ENCODE measurements around the gene TEC. TPM values are rescaled to one million over a fixed set of nuclear protein-coding genes. Genes with fewer than 3 reads are reported as not detected.

Gene TEC
- polyA plus RNA-seq, 1 of the 3 experiments (the other 2 are of a cell fraction): 0.85 TPM

- no peak for TF ChIP-seq USF1 (IDR thresholded peaks at IDR 0.05; ENCODE audit: borderline replicate concordance, low read depth)
- no peak for TF ChIP-seq GABPA (IDR thresholded peaks at IDR 0.05; ENCODE audit: low read depth)
- TF ChIP-seq NRF1 (IDR thresholded peaks at IDR 0.05; ENCODE audit: low read depth, low read length): no peak
These were observed 119.7 kb downstream of the TEC start (continued) for GRCh38 chr4:48149827-48150370.

GRCh38 chr4:48147621-48148020 is 122.0 kb downstream of the TEC start:
- 93% methylated on average over 1 of the region's 1 CpG for WGBS (ENCODE audit: low lambda C conversion rate)
- no peak for DNase-seq
- H2AFZ ChIP-seq (ENCODE audit: low read depth): no peak overlapping the region
- H3K9me2 ChIP-seq: no peaks in the 10 kb centered on the region
- H3F3A ChIP-seq (replicated peaks; ENCODE audit: insufficient read depth): no peaks in the 10 kb centered on the region
- no peaks in the 10 kb centered on the region for H4K20me1 ChIP-seq (ENCODE audit: insufficient read depth)
- no peaks in the 10 kb centered on the region for H3K36me3 ChIP-seq (replicated peaks in 1 of 2; ENCODE audit: control insufficient read depth in 1 of 2, insufficient read depth in 2 of 2, low read length in 1 of 2)
- ChIA-PET POLR2A (no interaction called here), CTCF (no interaction called here)
- no peak overlapping the region for H3K9ac ChIP-seq
- H3K27me3 ChIP-seq (ENCODE audit: insufficient read depth): no peaks in the 10 kb centered on the region
- H3K4me2 ChIP-seq: no peak overlapping the region
- H3K4me1 ChIP-seq (ENCODE audit: control insufficient read depth in 1 of 2, insufficient read depth in 2 of 2, low read depth in 1 of 2, low read length in 1 of 2): no peaks in the 10 kb centered on the region
- no peak overlapping the region for H3K27ac ChIP-seq (ENCODE audit: low read depth in 2 of 2, low read length in 1 of 2)
- no peaks in the 10 kb centered on the region for H3K79me2 ChIP-seq (ENCODE audit: insufficient read depth)
- H3K4me3 ChIP-seq (ENCODE audit: low read depth in 2 of 2, low read length in 1 of 2): no peak overlapping the region
- TF ChIP-seq FOSL2 (IDR thresholded peaks at IDR 0.05; ENCODE audit: borderline replicate concordance, low read depth): no peak
- TF ChIP-seq IRF3 (IDR thresholded peaks at IDR 0.05; ENCODE audit: low read depth, low read length): no peak
- TF ChIP-seq JUND (IDR thresholded peaks at IDR 0.05): no peak
- TF ChIP-seq YY1 (IDR thresholded peaks at IDR 0.05; ENCODE audit: low read depth): no peak
- TF ChIP-seq MAX (IDR thresholded peaks at IDR 0.05; ENCODE audit: low read depth): no peak
- TF ChIP-seq GABPA (IDR thresholded peaks at IDR 0.05; ENCODE audit: low read depth): no peak
- TF ChIP-seq ZBTB33 (IDR thresholded peaks at IDR 0.05; ENCODE audit: borderline replicate concordance, low read depth): no peak
- TF ChIP-seq TCF12 (IDR thresholded peaks at IDR 0.05): no peak
- TF ChIP-seq EZH2phosphoT487 (IDR thresholded peaks at IDR 0.05; ENCODE audit: borderline replicate concordance, low read depth): no peak
- no peak for TF ChIP-seq POLR2AphosphoS5 (IDR thresholded peaks at IDR 0.05; ENCODE audit: low read depth, low read length)
- no peak for TF ChIP-seq MEF2A (IDR thresholded peaks at IDR 0.05; ENCODE audit: borderline replicate concordance, low read depth)
- no peak for TF ChIP-seq GATA2 (CRISPR knock-in tag; IDR thresholded peaks at IDR 0.05)
- TF ChIP-seq USF2 (IDR thresholded peaks at IDR 0.05; ENCODE audit: borderline replicate concordance, low read depth, low read length): no peak
- no peak for TF ChIP-seq NRF1 (IDR thresholded peaks at IDR 0.05; ENCODE audit: low read depth, low read length)
- no peak for TF ChIP-seq CHD2 (IDR thresholded peaks at IDR 0.05; ENCODE audit: low read length, partially characterized antibody)
- no peak for TF ChIP-seq USF1 (IDR thresholded peaks at IDR 0.05; ENCODE audit: borderline replicate concordance, low read depth)
- no peak for TF ChIP-seq FOXM1 (IDR thresholded peaks at IDR 0.05; ENCODE audit: low read depth)
- no peak for TF ChIP-seq MXI1 (IDR thresholded peaks at IDR 0.05; ENCODE audit: low read depth, low read length)
- TF ChIP-seq PBX3 (IDR thresholded peaks at IDR 0.05): no peak
- TF ChIP-seq EP300 (IDR thresholded peaks at IDR 0.05; ENCODE audit: borderline replicate concordance in 1 of 2, low read depth in 1 of 2, low read length in 1 of 2): no peak
- H3K9me3 ChIP-seq: no peaks in the 10 kb centered on the region

Measured in SK-N-SH (cell line).